H1 (cell line): Measurements from ENCODE around the gene MMAB. TPM values are rescaled to one million over a fixed set of nuclear protein-coding genes. Genes with fewer than 3 reads are reported as not detected.

Experiments used
- EGR1 ChIP-seq: IDR thresholded peaks from 2 replicates; pipeline ENCODE4 v1.6.1; 2011; ENCODE audit warnings: low read depth, low read length, borderline replicate concordance
- JUN ChIP-seq: IDR thresholded peaks from 2 replicates; pipeline ENCODE4 v1.6.1; 2011; ENCODE audit warnings: low read depth, mild to moderate bottlenecking, improper control_type of control experiment, low read length
- JUND ChIP-seq: IDR thresholded peaks from 2 replicates; pipeline ENCODE4 v1.6.1; 2011; ENCODE audit warnings: mild to moderate bottlenecking, improper control_type of control experiment, low read length
- TAF7 ChIP-seq: optimal IDR thresholded peaks from 2 replicates; pipeline ENCODE3; 2011; ENCODE audit warnings: low read depth, mild to moderate bottlenecking, inconsistent platforms, low read length, moderate library complexity, borderline replicate concordance
- polyA plus RNA-seq, 7 experiments: library from polyadenylated mRNA; depleted of rRNA in 3 of 7; stranded (reverse) in 5 of 7; unstranded in 2 of 7; fragments of >200 nt in 5 of 7; fragments of 200-250 nt in 2 of 7; gene quantifications; 1 replicate in 5 of 7; 2 replicates in 1 of 7; 4 replicates in 1 of 7; pipeline versions ENCODE4 v1.2.1 to v1.2.3, GENCODE V29; 2011 to 2013; ENCODE audit warnings: missing spikeins in 2 of 7, mixed read lengths in 2 of 7
- total RNA-seq: library from RNA; stranded (reverse); fragmentation: NEBNext Ultra II Directional; extraction: Animal tissue kit (Norgen Biotek cat#: 25700); gene quantifications from 2 replicates; pipeline ENCODE4 v1.2.1, GENCODE V29; 2021

MMAB gene
- total and polyA plus RNA-seq, 2 of the 8 experiments (the other 6 are each of a cell fraction or from before 2014, with no cell fraction given): 12.9 to 18.5 TPM

- TF ChIP-seq JUND (no peak), TAF7 (no peak), EGR1 (no peak), JUN (no peak)
Observed at GRCh38 chr12:109550281-109550680, 23.0 kb downstream of the MMAB start (continued).
